HL-60/S4 treated with phorbol 12-myristate 13-acetate at 8.2 ng/mL for 4 days and 3 days (cell line): Measurements from ENCODE around the gene EFCAB8.

Source experiments
- in situ Hi-C: fragments of 300-500 bp; cut with MboI; formaldehyde crosslinking; loops from 2 replicates; pipeline ENCODE4 v1.15.0; 2022; ENCODE audit warnings: low sequenced_read_pairs

EFCAB8 gene

DNA sequence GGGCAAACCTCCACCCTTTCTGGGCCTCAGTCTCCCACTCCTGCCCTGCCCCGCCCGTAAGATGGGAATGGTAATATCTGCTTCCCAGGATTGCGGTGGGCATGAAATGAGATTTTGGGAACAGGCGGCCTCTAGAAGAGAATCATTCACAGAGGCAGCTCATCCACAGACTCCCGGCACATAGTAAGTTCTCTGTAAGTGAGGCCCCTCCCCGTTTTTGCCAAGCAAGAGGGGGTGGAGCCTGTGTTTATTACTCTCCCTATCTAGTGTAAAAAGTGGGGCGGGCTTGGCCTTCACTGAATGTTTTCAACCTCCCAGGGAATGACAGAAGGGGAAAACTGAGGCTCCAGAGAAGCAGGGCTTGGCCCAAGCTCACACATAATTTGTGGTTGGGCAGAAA lies 125.5 kb downstream of the EFCAB8 start:
- in situ Hi-C loops, result no loop called here

DNA sequence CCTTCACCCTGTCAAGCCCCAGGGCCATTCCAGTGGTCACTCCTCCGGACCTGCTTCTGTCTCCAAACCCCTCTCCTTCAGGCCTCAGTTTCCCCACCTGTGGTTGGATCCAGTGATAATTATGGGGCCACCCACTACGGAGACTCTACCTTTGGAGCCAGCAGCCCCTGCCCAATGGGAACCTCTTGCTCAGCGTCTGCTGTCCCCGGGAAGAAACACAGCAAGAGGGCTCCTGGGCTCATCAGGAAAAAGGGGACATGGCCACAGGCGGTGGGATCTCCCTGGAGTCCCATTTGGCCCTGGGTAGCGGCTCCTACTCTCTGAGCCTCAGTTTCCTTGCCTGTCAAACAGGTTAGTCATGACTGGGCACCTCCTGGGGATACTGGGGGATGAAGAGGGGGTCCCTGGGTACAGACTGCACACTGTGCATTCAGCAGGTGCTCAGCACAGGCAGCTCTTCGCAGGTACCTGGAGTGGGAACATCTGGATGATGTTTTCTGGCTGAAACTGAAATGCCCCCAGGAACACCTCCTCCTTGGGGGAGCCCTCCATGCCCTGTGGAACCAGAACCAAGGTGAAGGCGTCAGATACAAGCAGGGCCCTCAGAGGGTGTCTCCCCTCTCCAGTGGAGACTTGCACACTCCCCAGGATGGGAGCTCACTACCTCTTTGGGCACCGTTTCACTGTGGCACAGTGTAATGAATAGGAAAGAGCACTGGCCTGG lies 126.1 kb downstream of the EFCAB8 start:
- in situ Hi-C loops, result no loop called here

DNA sequence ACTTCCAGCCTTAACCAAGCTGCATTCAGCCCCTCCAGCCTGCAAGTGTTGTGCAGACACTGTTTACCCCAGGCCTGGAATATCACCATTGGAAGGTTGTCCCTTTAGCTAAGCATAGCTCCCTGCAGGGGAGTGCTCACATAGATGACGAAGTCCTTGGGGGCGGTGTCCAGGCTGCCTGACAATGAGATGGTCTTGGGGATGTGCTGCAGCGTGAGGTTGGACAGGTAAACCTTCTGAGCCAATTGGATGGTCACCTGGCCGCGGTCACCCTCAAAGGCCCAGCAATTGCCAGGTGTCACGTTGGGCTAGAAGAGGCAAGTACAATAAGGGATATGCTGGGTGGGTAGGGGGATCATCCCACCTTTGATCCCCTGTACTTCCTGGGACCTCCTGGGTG lies 126.9 kb downstream of the EFCAB8 start:
- in situ Hi-C loops, result no loop called here

DNA sequence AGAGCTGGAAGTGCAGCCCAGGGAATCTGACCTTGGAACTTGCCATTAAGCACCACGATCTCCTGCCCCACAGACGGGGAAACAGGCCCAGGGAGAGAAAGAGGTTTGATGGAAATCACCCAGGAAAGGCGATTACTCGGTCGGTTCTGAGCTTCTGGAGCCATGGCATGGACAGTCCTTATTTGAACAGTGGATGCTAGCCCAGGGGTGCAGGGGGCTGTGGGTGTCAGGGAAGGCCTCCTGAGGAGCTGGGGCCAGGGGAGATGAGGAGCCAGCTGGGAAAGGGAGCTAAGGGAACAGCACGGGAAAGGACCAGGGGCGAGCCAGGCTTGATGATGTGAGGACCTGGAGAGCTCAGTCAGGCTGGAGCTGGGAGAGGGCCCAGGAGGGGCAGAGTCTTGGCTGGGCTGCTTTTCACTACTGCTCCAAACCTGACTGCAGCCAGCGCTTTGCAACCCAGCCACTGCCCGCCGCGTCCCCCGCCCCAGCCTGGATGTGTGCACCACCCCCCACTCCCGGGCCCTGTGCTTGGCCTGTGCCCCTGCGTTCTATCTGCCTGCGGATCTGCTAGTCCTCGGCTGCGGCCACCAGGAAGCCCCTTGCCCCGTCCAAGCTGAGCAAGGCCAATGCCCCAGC lies 127.7 kb downstream of the EFCAB8 start:
- in situ Hi-C loops, result no loop called here

DNA sequence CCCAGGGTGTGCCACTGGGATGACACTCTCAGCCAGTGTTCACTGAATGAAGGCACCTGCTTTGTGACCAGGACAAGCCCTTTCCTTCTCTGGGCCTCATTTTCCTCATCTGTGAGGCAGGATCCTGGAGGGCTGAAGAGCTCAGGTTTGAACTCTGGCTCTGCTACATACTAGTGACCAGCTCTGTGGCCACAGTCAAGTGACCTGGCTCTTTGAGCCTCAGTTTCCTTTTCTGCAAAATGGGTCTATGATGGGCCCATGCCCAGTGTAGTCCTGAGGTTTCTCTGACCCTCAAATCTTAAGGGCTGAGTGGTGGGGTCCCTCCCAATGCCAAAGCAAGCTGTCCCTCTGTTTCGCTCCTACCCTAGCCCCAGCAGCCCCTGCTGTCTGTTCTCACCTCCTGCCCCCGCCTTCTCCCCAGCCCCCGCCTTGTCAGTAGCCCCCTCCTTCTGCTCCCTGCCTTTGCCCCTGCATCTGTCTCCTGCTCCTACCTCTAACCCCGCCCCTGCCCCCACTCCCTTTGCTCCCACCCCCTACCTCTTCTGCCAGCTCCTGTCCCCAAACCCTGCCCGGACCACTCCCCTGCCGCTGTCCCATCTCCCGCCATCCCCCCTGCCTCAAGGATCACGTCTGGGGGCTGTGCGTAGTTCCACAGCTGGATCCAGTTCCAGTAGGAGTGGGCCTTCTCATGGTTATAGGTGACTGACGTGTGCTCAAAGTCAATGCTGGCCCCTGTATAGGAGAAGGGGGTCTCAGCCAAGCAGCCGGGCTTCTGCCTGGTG lies 128.5 kb downstream of the EFCAB8 start:
- in situ Hi-C loops, result no loop called here

DNA sequence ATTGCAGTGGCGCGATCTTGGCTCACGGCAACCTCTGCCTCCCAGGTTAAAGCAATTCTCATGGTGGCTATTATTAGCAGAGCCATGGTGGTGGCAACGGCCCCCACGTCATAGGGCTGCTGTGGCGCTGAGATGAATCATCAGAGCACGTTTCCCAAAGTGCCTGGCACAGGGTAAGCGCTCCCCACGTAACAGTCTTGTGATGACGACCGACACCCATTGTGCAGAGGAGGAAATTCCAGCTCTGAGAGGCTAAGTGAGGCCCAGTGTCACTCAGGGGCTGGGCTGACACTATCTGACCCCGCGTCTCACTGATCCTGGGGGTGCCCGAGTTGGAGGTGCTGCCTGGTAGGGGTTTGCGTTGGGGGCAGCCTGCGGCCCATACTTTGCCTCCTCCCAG lies 129.3 kb downstream of the EFCAB8 start:
- in situ Hi-C loops, result no loop called here

DNA sequence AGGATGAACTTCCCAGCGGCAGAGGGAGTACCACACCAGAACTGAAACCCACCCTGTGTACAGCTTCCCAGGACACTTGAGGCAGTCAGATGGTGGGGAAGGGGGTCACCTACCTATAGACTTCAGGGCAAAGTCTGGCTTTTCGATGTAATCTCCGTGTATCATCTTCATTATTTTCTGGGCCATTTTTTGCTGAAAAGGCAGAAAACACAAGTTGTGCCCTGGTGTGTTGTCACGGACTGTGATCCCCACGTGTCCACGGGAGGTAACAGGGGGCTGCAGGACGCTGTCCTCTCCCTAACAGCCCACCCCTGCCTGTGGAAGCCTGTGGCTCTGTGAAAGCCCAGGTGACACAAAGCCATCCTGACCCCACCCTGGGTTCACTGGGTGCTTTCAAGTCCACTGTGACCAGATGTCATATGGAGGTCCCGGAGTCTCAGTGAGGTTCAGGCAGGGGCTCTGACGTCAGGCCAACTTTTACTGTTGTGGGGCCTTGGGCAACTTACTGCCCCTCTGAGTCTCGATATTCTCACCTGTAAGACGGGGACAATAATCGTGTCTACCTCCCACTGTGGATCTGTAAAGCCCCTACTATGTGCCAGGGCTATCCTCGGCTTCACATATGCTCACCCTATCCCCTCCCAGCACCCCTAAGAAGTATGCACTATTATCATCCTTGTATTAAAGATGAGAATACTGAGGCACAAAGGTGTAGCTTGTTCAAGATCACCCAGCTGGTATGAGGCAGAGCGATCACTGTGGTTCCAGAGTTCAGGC lies 131.0 kb downstream of the EFCAB8 start:
- in situ Hi-C loops, result no loop called here

DNA sequence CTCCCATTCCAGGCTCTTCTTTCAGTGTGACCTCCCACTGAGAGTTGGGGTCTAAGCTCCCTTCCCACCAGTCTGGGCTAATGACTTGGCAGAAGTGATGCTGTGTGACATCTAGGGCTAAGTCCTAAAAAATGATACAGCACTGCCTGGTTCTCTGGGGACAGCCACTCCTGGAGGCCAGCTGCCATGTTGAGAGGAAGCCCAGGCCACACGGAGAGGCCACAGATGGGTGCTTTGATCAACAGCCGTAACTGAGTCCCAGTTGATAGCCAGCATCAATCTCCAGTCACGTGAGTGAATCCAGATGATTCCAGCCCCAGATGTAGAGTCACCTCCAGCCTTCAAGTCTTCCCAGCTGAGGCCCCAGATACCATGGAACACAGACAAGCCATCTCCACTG lies 131.7 kb downstream of the EFCAB8 start:
- in situ Hi-C loops, result no loop called here

DNA sequence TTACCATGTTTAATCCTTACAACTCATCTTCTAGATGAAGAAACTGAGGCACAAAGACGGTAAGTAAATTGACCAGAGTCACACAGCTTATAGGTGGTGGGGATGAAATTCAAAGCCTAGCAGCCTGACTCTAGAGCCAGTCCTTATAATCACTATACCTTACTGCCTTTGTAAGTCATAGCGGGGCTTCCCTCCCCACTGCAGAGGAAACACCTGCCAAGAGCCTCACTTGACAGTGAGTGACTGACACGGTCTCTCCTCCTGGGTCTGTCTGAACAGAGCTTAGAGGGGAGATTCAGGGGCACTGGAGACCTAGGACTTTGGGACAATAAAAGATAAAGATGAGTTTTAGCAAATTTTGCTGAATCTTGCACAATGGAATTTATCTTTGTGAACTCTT lies 132.7 kb downstream of the EFCAB8 start:
- in situ Hi-C loops, result no loop called here

DNA sequence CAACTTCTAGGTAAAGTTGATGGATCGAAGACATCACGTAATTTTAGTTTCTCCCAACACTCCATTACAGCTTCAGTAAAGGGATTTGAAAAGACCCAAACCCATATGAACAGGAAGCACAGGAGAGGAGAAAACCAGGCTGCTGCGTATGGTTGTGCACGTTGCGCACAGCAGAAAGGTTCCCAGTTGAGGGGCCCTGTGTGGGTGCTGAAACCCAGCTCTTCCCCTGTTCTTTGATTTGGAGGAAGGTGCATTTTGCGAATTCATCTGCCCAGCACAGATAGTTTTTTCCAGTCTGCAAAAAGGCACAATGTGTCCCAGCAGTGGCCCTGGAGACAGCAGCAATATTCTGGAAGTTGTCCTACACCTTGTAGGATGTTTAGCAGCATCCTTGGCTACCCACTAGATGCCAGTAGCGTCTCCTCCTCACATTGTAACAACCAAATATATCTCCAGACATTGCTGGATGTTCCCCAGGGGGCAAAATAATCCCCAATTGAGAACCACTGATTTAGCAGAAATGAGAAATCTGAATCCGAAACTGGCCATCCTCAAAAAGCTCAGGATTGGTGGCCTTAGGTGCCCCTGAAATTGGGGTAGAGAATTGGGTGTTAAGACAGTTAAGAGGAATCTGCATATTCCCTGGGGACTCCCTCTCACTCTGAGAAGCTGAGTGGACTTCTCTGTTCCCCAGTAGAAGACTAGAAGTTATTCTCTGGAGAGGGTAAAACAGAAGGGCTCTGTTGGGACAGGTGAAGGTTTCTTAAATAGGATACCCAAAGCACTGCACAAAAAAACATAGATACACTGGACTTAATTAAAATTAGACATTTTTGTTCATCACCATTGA lies 133.3 kb downstream of the EFCAB8 start:
- in situ Hi-C loops, result no loop called here

DNA sequence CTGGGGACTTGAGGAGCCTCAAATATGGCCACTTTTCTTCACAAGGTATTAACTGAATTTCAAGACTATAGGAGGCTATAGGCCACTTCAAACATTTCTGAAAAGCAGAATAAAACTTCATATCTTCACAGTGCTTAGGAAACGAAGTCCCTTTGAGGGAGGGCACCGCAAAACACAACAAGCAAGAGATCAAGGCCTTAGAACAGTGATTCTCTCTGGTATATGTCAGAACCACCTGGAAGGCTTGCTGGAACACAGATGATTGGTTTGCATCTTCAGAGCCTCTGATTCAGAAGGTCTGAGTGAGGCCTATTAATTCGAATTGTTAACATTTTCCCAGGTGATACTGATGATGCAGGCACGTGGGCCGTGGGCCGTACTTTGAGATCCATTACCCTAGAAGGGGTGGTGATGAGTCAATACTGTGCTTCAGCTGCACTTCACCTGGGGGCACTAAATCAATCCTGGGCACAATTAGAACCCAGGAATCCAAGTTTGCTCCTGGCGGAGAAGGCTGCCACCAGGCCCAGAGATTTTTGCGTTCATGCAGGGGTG lies 134.8 kb downstream of the EFCAB8 start:
- in situ Hi-C loops, result no loop called here

DNA sequence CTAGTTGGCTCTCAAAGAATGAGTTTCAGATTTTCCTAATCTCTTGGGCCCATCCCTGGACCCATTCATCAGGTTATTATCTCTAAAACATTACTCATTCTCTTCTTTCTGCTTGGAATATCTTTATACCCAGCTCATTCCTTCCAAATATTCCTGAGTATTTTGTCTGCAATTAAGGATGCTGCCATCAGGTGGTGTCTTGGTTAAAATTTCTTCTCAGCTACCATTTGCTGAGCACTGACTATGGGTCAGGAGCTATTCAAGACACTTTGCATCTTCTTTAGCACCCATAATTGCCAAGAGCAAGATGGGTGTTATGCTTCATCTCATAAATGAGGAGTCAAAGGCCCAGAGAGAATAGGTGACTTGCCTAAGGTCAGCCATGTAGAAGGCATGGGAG lies 137.1 kb downstream of the EFCAB8 start:
- in situ Hi-C loops, result no loop called here

DNA sequence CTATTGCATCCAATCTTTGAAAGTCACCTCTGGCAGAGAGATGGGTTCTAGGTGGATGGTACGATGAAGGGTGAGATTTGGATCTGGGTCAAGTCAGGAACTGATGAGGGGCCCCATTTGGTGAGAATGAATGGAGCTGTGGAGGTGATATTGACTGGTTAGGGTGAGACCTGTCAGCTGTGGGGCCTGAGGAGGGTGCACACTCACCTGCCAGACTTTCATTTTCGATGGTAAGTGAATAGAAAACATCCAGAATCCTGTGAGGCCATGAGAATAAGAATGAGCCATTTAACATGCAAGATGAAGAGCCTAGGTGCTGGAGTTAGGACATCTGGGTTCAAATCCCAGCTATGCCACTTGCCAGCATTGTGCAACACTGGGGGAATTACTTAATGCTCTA lies 138.7 kb downstream of the EFCAB8 start:
- in situ Hi-C loops, result no loop called here

DNA sequence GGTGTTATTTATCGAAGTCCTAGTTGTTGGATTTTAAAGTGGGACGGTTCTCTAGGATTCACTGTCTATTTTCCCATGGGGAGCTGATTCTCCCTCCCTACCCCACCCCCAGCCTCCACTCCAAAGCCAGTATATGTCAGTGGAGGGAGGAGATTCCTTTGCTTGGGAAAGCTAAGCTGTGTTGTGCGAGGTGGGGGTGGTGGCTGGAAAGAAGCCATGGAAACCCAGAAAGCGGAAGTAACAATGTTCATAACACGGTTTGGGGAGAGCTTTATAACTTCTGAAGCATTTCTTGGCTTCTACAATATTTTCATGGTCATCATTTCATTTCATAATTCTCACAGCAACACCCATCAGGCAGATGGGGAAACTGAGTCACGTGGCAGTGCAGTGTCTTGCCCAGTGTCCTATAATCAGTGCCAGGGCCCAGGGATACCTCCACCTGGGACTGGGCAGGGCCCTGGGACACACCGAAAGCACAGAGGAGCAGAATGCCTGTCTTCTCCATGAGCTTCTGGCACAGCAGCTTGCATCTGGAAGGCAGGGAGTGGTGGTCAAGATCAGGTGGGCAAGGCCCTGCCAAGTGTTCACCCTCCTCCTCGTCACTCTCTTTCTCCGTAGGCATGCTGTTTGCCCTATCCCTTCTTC lies 141.0 kb downstream of the EFCAB8 start:
- in situ Hi-C loops, result no loop called here

DNA sequence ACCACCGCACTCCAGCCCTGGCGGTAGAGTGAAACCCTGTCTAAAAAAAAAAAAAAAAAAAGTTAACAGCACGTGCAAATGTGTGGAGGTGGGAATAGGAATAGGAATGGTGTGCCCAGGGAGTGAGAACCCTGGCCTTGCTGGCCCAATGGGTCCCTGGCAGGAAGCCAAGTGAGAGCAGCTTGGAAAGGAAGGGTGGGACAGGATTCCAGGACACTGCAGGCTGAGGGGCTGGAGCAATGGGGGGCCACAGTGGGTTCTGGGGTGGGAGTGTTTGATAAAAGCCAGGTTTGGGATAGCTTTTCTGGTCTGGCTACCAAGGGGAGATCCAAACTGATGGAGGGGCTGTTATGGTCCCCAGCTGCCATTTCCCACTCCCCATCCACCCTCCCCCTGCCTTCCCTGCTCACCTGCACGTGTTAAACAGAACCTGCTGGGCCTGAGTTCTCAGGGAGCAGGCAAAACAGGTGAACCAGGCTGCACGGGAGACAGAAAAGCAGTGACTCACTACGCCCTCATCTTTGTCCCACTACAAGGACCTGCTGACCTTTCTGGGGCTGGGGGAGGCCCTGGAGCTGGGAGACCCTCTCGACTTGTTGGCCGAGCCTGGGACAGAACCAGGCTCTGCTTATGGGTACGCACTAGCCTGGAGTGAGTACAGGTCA lies 142.2 kb downstream of the EFCAB8 start:
- in situ Hi-C loops, result no loop called here

DNA sequence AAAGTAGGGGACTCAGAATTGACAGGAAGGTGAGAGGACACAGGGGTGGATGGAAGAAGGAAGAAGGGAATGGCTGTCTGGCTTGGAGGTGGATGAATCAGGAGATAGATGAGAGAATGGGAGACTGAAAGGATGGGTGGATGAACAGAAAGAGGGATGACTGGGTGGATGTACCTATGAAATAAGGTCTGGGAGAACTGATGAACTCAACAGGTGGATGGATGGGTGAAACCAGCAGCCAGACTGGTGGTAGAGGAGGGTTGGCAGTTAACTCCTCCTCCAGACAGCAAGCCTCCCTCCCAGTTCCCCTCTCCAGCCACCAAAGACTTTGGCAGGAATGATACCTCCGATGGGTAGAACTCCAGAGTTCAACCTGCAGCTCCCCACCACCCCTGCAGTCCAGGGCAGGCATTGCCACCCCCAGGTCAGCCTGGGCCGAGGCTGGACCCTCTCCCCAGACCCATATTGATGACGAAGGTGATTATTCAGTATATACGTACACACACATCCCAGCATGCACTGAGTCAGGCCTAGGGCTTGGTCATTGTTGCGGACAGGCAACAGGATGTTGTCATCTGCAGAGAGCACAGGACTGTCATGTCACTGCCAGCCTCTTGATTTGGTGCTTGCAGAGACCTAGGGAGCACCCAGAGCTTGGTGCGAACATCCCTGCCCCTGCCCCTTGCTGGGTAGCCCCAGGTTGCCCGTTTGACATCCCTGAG lies 143.5 kb downstream of the EFCAB8 start:
- in situ Hi-C loops, result no loop called here

DNA sequence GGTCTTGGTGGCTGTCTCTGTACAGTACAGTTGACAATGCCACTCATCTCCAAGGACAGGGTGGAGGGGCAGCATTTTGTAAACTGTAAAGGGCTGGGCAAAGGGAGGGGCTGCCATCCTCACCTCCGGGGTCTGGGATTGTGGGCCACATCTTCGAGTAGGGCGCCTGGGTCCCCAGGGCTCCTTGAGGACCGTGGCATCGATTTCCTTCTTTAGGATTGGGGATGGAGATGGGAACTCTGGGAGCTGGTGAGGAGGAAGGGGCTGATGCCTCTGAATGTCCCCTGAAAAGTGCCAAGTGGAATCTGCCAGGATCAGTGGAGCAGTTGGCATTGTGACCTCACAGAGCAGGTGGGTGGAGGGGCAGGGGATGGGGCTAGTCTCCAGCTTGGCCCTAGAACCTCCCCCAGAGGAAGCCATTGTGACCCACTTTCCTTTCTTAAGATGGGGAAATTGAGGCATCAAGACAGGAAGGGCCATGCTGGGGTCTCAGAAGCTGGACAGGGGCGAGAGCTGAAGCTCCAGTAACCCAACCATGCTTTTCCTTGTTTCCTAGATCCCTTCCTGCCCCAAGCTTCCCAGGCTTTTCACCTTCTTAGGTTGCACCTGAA lies 145.5 kb downstream of the EFCAB8 start, which contains the start of gene SUN5:
Gene SUN5 (minus strand): TSS at position 293 of the 611 bp plus-strand sequence. CDS start 93 bp downstream, at position 200.
- in situ Hi-C loops, result no loop called here

DNA sequence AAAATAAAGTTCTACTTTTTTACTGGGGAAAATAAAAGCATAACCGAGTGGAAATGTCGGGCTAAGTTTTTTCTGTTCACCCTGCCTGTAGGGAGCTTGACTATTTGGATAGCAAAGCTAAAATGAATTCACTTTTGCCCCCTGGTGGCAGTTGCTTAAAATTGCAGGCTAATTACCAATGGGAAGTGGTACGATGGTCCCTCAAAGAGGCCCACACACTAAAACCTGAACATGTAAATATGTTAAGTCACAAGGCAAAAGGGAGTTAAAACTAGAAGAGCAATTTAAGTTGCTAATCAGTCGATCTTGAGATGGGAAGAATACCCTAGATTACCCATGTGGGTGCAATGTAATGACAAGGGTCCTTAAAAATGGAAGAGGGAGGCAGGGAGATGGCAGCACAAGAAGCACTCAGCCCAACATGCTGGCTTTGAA lies 146.4 kb downstream of the EFCAB8 start:
- in situ Hi-C loops, result no loop called here
